Aorta (tissue), 5 donors: ENCODE measurements around the gene EFHC1. TPM values are rescaled to one million over a fixed set of nuclear protein-coding genes. Genes with fewer than 3 reads are reported as not detected.

ENCODE experiments used
- ATAC-seq: fragments of 200-7000 bp; cut with Tn5 transposase; one replicate; pipeline ENCODE4 v1.9.1; 2022; ENCODE audit warnings: moderate library complexity; ENCODE audit not compliant: low FRiP score
- DNase-seq, 2 donors: peaks; one replicate each; pipeline ENCODE4 v3.0.0-alpha.2; 2020
- H3K27ac ChIP-seq, 2 donors: one replicate each; pipeline ENCODE4 v1.5.1; 2013; ENCODE audit warnings: low read length in 2 of 2, mild to moderate bottlenecking in 2 of 2, moderate library complexity in 2 of 2, control low read depth in 1 of 2, inconsistent platforms in 1 of 2, low read depth in 1 of 2
- H3K27me3 ChIP-seq, 2 donors: one replicate each; pipeline ENCODE4 v1.6.1; 2013; ENCODE audit warnings: control low read depth in 1 of 2, low read length in 1 of 2, mild to moderate bottlenecking in 1 of 2, moderate library complexity in 1 of 2; ENCODE audit not compliant: insufficient read depth in 2 of 2, control insufficient read depth in 1 of 2
- H3K36me3 ChIP-seq, 2 donors: one replicate each; pipeline ENCODE4 v1.6.1; 2013; ENCODE audit warnings: control low read depth in 1 of 2, low read length in 1 of 2, mild to moderate bottlenecking in 1 of 2; ENCODE audit not compliant: insufficient read depth in 2 of 2, control insufficient read depth in 1 of 2
- H3K4me1 ChIP-seq, 2 donors: one replicate each; pipeline ENCODE4 v1.6.1; 2013; ENCODE audit warnings: low read length in 2 of 2, control low read depth in 1 of 2, mild to moderate bottlenecking in 1 of 2, moderate library complexity in 1 of 2; ENCODE audit not compliant: insufficient read depth in 2 of 2, control insufficient read depth in 1 of 2
- H3K4me3 ChIP-seq, 2 donors: one replicate each; pipeline ENCODE4 v1.5.1; 2013; ENCODE audit warnings: low read length in 2 of 2, control low read depth in 1 of 2, mild to moderate bottlenecking in 1 of 2
- H3K9me3 ChIP-seq: one replicate; pipeline ENCODE4 v1.6.1; 2013; ENCODE audit warnings: mild to moderate bottlenecking, low read length; ENCODE audit not compliant: control insufficient read depth
- WGBS, 2 donors: extraction: QIAGEN DNeasy Blood & Tissue Kit; methylation state at CpG; one replicate each; pipeline ENCODE4 v1.1.7; 2013; 5-methylcytosine and 5-hydroxymethylcytosine counted together
- intact Hi-C, 2 donors: fragments of 100-400 bp; cut with DNase I; formaldehyde crosslinking; loops; one replicate each; pipeline versions ENCODE4 v1.14.2 to v1.15.0; 2022
- polyA plus RNA-seq, 2 donors: library from polyadenylated mRNA; stranded (reverse); fragments of 200-250 nt; gene quantifications; one replicate each; pipeline ENCODE4 v1.2.3, GENCODE V29; 2013
- total RNA-seq, 2 donors: library from RNA; stranded (reverse); fragmentation: NEBNext Ultra II Directional; extraction: Animal tissue kit (Norgen Biotek cat#: 25700); gene quantifications; one replicate each; pipeline ENCODE4 v1.2.1, GENCODE V29; 2021
- donor health status: healthy with polysubstance abuse.
- donor health status: Bipolar disorder and iron deficiency.
- donor health status: DM: no; HTN: no; CAD: no.
- donor health status: DM: no; HTN: no; CAD: no.
- donor health status: DM: yes; HTN: yes; CAD: no.

The EFHC1 gene
- total and polyA plus RNA-seq, 4 donors: 3.0 to 51.5 (median 21.1) TPM

- Histone ChIP-seq H3K4me1 (peaks cover 3 to 8% of the 10 kb centered on the region in 2 donors), H3K9me3 (no peaks in the 10 kb centered on the region), H3K27me3 (no peaks in the 10 kb centered on the region), H3K36me3 (peaks cover 0 to 2% of the 10 kb centered on the region in 2 donors), H3K4me3 (no peak overlapping the region), H3K27ac (peak overlapping the region; percentile 62 to 90)
- ATAC-seq (peak; percentile 92), DNase-seq (peak; percentile 91 to 94)
- intact Hi-C loops: loop anchor here (5.0 to 10.0 kb wide), 2 partner anchors 55 to 477 kb away; partner anchors contain the start of gene GSTA4 (in 1 of the 2)
- 12% methylated on average over 14 of the region's 14 CpGs for WGBS, 2 donors
These were observed 97.5 kb downstream of the EFHC1 start for GRCh38 chr6:52517502-52518278.

- WGBS, 2 donors: 67 to 73% methylated on average over 13 of the region's 13 CpGs
- ATAC-seq: no peak
These were observed 98.3 kb downstream of the EFHC1 start for GRCh38 chr6:52518279-52518945.

GRCh38 chr6:52519618-52520017 lies 99.5 kb downstream of the EFHC1 start:
- Histone ChIP-seq H3K9me3 (no peaks in the 10 kb centered on the region), H3K27me3 (no peaks in the 10 kb centered on the region), H3K36me3 (peaks cover 0 to under 1% of the 10 kb centered on the region in 2 donors), H3K4me1 (peaks cover 6% of the 10 kb centered on the region in 2 donors), H3K27ac (no peak overlapping the region), H3K4me3 (no peak overlapping the region)
- DNase-seq: no peak
- 91 to 93% methylated on average over 4 of the region's 4 CpGs for WGBS, 2 donors
- no peak for ATAC-seq
- intact Hi-C loops: loop anchor here (5.0 to 10.0 kb wide), 2 partner anchors 53 to 475 kb away; partner anchors contain the start of gene GSTA4 (in 1 of the 2)

More at GRCh38 chr6:52518279-52518945, 98.3 kb downstream of the EFHC1 start:
- Histone ChIP-seq H3K4me1 (peaks cover 3 to 6% of the 10 kb centered on the region in 2 donors), H3K36me3 (peaks cover 0 to 2% of the 10 kb centered on the region in 2 donors), H3K27ac (peak overlapping the region; percentile 62 to 90), H3K4me3 (no peak overlapping the region), H3K27me3 (no peaks in the 10 kb centered on the region), H3K9me3 (no peaks in the 10 kb centered on the region)
- DNase-seq: no peak
- intact Hi-C loops: loop anchor here (5.0 to 10.0 kb wide), 2 partner anchors 54 to 476 kb away; partner anchors contain the start of gene GSTA4 (in 1 of the 2)

- Histone ChIP-seq H3K27ac (peak overlapping the region; percentile 78 to 82), H3K4me1 (peaks cover 3 to 6% of the 10 kb centered on the region in 2 donors)
- ATAC-seq: peak; percentile 84
These were observed 102.0 kb downstream of the EFHC1 start for GRCh38 chr6:52522151-52522626.

GRCh38 chr6:52522655-52523054 lies 102.5 kb downstream of the EFHC1 start:
- no peak overlapping the region for H3K4me3 ChIP-seq
- no peaks in the 10 kb centered on the region for H3K36me3 ChIP-seq
- H3K4me1 ChIP-seq: peaks cover 3 to 6% of the 10 kb centered on the region in 2 donors
- no peaks in the 10 kb centered on the region for H3K27me3 ChIP-seq
- intact Hi-C loops: loop anchor here in 1 of 2 donors (2.0 kb wide), 1 partner anchor 28 kb away; no protein-coding TSS in a partner anchor
- DNase-seq (no peak), ATAC-seq (peak; percentile 26)
- no peaks in the 10 kb centered on the region for H3K9me3 ChIP-seq
- peak overlapping the region; percentile 45 to 85 for H3K27ac ChIP-seq
- 48 to 59% methylated on average over 3 of the region's 3 CpGs for WGBS, 2 donors

More at GRCh38 chr6:52522151-52522626, 102.0 kb downstream of the EFHC1 start:
- DNase-seq: peak; percentile 84 to 89
- Histone ChIP-seq H3K27me3 (no peaks in the 10 kb centered on the region), H3K36me3 (no peaks in the 10 kb centered on the region), H3K4me3 (no peak overlapping the region), H3K9me3 (no peaks in the 10 kb centered on the region)
- intact Hi-C loops: loop anchor here in 1 of 2 donors (2.0 kb wide), 1 partner anchor 29 kb away; no protein-coding TSS in a partner anchor
- 6 to 11% methylated on average over 7 of the region's 7 CpGs for WGBS, 2 donors

- Histone ChIP-seq H3K9me3 (no peaks in the 10 kb centered on the region), H3K4me1 (peaks cover 3 to 6% of the 10 kb centered on the region in 2 donors), H3K27me3 (no peaks in the 10 kb centered on the region), H3K36me3 (no peaks in the 10 kb centered on the region), H3K27ac (peak overlapping the region in 1 of 2 donors; percentile 20), H3K4me3 (no peak overlapping the region)
- ATAC-seq: no peak
- no peak for DNase-seq
- intact Hi-C loops: loop anchor here in 1 of 2 donors (2.0 kb wide), 1 partner anchor 27 kb away; no protein-coding TSS in a partner anchor
- 37 to 39% methylated on average over 6 of the region's 6 CpGs for WGBS, 2 donors
These were observed 103.4 kb downstream of the EFHC1 start for GRCh38 chr6:52523378-52524142.

GRCh38 chr6:52524918-52525317 lies 104.8 kb downstream of the EFHC1 start:
- Histone ChIP-seq H3K9me3 (no peaks in the 10 kb centered on the region), H3K27me3 (no peaks in the 10 kb centered on the region), H3K4me3 (no peak overlapping the region), H3K27ac (no peak overlapping the region), H3K36me3 (no peaks in the 10 kb centered on the region), H3K4me1 (peaks cover 3 to 6% of the 10 kb centered on the region in 2 donors)
- no peak for ATAC-seq
- 79 to 85% methylated on average over 4 of the region's 4 CpGs for WGBS, 2 donors
- intact Hi-C loops: no loop called here
- DNase-seq: no peak

- no peak overlapping the region for H3K27ac ChIP-seq
- whole genome bisulfite sequencing, 2 donors: 79 to 89% methylated on average over 4 of the region's 4 CpGs
- ATAC-seq (no peak), DNase-seq (no peak)
- intact Hi-C loops: no loop called here
- peaks cover 0 to 3% of the 10 kb centered on the region in 2 donors for H3K4me1 ChIP-seq
- H3K36me3 ChIP-seq: no peaks in the 10 kb centered on the region
- H3K9me3 ChIP-seq: no peaks in the 10 kb centered on the region
- H3K4me3 ChIP-seq: no peak overlapping the region
- H3K27me3 ChIP-seq: no peaks in the 10 kb centered on the region
These were observed 106.5 kb downstream of the EFHC1 start for GRCh38 chr6:52526634-52527033.
